ENCODE measurements around the gene MYL3. TPM values are rescaled to one million over a fixed set of nuclear protein-coding genes. Genes with fewer than 3 reads are reported as not detected.

MYL3 gene
- total RNA-seq, 1 donor from 2014 or later: not detected

DNA sequence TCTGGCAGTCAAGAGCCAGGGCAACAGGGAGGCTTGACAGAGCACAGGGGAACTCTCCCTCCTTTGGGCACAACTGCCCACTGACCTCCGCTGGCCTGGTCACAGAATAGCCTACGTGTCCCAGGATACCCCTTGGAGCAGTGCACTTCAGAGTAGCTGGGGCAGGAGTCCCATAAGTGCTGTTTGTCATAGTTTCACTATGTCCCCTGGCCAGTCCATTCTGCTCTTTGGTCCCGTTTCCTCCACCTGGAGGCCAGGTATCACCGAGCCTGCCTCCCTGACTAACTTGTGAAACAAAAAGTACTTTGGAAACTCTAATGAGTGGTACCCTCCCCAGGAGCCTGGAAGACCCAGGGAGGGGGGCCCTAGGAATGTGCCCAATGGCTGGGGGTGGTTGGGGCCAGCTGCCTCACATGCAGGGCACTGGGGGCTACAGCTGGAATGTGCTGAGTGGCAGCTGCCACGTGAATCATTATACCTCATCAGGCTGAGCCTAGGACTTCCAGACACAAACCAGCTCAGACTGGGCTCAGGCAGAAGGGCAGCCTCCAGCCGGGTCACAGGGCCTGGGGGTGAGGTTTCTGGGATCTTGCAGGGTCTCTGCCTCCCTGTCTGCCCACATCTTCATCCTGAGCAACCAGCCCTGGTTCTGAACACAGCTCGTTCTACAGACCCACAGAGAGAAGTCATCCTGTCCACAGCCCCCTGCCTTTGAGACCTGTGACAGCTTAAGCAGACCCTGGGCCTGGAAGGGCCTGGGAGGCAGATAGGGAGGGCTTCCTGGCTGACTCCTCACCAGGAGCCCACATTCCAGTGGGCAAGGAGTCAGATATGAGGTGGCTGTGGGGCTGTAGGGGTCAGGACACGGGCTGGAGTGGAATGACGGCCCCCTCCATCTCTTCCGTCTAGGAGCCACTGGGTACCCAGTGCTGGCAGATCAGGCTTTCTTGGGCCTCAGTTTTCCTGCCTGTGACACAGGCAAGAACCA, 13.4 kb upstream of the MYL3 start:
- H3K27ac Mint-ChIP-seq (ENCODE audit: unreplicated experiment): no peak overlapping the region
- no peaks in the 10 kb centered on the region for H3K4me1 Mint-ChIP-seq (ENCODE audit: low read depth, unreplicated experiment)
- DNase-seq: no peak
- H3K9me3 Mint-ChIP-seq (ENCODE audit: unreplicated experiment): peaks cover 2% of the 10 kb centered on the region
- TF ChIP-seq, protein P1, sequence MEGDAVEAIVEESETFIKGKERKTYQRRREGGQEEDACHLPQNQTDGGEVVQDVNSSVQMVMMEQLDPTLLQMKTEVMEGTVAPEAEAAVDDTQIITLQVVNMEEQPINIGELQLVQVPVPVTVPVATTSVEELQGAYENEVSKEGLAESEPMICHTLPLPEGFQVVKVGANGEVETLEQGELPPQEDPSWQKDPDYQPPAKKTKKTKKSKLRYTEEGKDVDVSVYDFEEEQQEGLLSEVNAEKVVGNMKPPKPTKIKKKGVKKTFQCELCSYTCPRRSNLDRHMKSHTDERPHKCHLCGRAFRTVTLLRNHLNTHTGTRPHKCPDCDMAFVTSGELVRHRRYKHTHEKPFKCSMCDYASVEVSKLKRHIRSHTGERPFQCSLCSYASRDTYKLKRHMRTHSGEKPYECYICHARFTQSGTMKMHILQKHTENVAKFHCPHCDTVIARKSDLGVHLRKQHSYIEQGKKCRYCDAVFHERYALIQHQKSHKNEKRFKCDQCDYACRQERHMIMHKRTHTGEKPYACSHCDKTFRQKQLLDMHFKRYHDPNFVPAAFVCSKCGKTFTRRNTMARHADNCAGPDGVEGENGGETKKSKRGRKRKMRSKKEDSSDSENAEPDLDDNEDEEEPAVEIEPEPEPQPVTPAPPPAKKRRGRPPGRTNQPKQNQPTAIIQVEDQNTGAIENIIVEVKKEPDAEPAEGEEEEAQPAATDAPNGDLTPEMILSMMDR (IDR thresholded peaks at IDR 0.05; ENCODE audit: partially characterized antibody, unreplicated experiment): no peak
- no peak overlapping the region for H3K4me3 Mint-ChIP-seq (ENCODE audit: unreplicated experiment)
- no peaks in the 10 kb centered on the region for H3K36me3 Mint-ChIP-seq (ENCODE audit: unreplicated experiment)
- H3K27me3 Mint-ChIP-seq (ENCODE audit: unreplicated experiment): peaks cover 10% of the 10 kb centered on the region

DNA sequence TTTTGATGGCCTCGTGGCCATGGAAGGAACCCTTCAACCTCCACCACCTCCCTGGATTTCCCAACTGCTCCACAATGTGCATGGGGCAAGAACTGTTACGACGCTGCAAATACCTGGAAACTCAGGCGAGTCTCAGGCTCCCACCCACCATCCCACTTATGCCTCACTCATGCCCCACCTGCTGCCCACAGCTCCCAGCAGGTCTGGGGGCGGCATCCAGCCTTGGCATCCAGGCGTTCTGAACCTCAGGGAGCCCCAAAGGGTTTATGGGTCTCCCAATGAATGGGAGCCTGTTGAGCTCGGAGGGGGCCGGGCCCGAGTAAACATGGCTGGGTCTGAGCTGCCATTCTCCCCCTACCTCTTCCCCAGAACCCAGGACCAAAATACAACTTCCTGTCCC, 12.3 kb upstream of the MYL3 start:
- TF ChIP-seq, protein P1 (IDR thresholded peaks at IDR 0.05; ENCODE audit: partially characterized antibody, unreplicated experiment): no peak
- DNase-seq: no peak
- Mint-ChIP-seq H3K27ac (ENCODE audit: unreplicated experiment) (no peak overlapping the region), H3K27me3 (ENCODE audit: unreplicated experiment) (peaks cover 10% of the 10 kb centered on the region), H3K36me3 (ENCODE audit: unreplicated experiment) (no peaks in the 10 kb centered on the region), H3K4me1 (ENCODE audit: low read depth, unreplicated experiment) (no peaks in the 10 kb centered on the region), H3K4me3 (ENCODE audit: unreplicated experiment) (no peak overlapping the region), H3K9me3 (ENCODE audit: unreplicated experiment) (peaks cover 4% of the 10 kb centered on the region)

DNA sequence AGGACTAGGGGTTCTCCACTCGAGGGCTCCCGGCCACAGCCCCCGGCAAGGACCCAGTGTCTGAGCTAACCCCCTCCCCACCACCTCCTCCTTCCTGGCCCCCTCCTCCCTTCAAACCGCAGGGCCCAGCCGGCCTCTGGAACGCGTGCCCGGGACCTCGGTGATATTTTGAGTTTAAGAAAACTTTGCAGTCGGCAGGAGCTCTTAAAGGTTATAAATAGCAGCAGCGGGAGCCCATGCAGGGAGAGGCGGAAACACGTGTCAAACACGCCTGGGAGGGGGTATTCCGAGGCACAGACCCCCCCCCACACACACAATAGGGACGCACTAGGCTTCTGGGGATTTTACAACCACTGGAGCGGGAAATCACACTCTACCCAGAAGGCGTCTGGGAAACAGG, 11.2 kb upstream of the MYL3 start:
- no peak overlapping the region for H3K27ac Mint-ChIP-seq (ENCODE audit: unreplicated experiment)
- peaks cover 7% of the 10 kb centered on the region for H3K27me3 Mint-ChIP-seq (ENCODE audit: unreplicated experiment)
- no peaks in the 10 kb centered on the region for H3K4me1 Mint-ChIP-seq (ENCODE audit: low read depth, unreplicated experiment)
- no peaks in the 10 kb centered on the region for H3K36me3 Mint-ChIP-seq (ENCODE audit: unreplicated experiment)
- no peak for DNase-seq
- H3K4me3 Mint-ChIP-seq (ENCODE audit: unreplicated experiment): no peak overlapping the region
- TF ChIP-seq, protein P1 (IDR thresholded peaks at IDR 0.05; ENCODE audit: partially characterized antibody, unreplicated experiment): no peak
- H3K9me3 Mint-ChIP-seq (ENCODE audit: unreplicated experiment): peaks cover 4% of the 10 kb centered on the region

DNA sequence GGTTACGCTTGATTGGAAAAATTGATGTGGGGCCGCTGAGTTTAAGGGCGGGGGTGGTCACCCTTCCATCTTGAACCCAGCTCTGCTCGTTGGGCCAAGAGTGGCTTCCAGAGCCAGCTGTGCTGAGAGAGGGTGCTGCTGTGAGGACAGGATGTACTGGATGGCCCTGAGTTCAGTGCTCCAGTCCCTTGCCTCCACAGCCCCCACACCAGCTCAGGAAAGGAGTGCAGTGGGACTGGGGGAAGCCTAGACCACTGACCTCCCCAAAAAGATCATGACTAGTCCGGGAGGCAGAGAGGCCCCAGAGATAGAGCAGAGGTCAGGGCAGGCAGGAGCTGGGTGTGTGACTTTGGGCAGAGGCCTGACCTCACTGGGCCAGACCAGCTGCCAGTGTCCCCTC, 10.3 kb upstream of the MYL3 start:
- Mint-ChIP-seq H3K27ac (ENCODE audit: unreplicated experiment) (no peak overlapping the region), H3K4me1 (ENCODE audit: low read depth, unreplicated experiment) (no peaks in the 10 kb centered on the region), H3K27me3 (ENCODE audit: unreplicated experiment) (peaks cover 7% of the 10 kb centered on the region), H3K36me3 (ENCODE audit: unreplicated experiment) (no peaks in the 10 kb centered on the region), H3K4me3 (ENCODE audit: unreplicated experiment) (no peak overlapping the region), H3K9me3 (ENCODE audit: unreplicated experiment) (peaks cover 4% of the 10 kb centered on the region)
- DNase-seq: no peak
- TF ChIP-seq, protein P1 (IDR thresholded peaks at IDR 0.05; ENCODE audit: partially characterized antibody, unreplicated experiment): no peak

DNA sequence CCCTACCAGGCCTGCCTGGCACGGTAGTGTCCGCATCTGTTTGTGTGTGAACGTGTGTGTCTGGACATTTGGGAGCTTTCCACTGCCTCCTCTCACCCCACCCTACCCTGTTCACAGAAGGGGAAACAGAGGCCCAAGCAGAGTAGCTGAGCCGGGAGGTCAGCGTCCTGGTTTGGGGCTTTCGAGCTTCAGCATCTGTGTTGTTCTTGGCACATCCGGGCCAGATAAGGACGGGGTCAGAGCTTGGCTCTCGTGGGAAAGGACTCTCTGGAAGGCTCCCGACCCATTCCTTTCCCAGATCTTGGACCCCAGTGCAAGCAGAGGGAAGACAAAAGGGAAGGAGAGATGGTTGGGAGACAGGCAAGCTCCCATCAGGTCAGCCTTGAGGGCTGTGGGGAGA, 8.0 kb upstream of the MYL3 start:
- Mint-ChIP-seq H3K4me1 (ENCODE audit: low read depth, unreplicated experiment) (no peaks in the 10 kb centered on the region), H3K27ac (ENCODE audit: unreplicated experiment) (no peak overlapping the region), H3K27me3 (ENCODE audit: unreplicated experiment) (peaks cover 7% of the 10 kb centered on the region), H3K4me3 (ENCODE audit: unreplicated experiment) (no peak overlapping the region), H3K9me3 (ENCODE audit: unreplicated experiment) (peaks cover 4% of the 10 kb centered on the region), H3K36me3 (ENCODE audit: unreplicated experiment) (no peaks in the 10 kb centered on the region)
- no peak for DNase-seq
- TF ChIP-seq, protein P1 (IDR thresholded peaks at IDR 0.05; ENCODE audit: partially characterized antibody, unreplicated experiment): no peak

Measured in glutamatergic neuron (in vitro differentiated cells).